Neural progenitor cell (in vitro differentiated cells): ENCODE measurements around the gene GRID1.

Experiments
- CTCF ChIP-seq: fragments of 200-600 bp; sonication (generic); IDR thresholded peaks from 2 replicates; pipeline ENCODE4 v1.5.1; 2017; ENCODE audit warnings: antibody characterized with exemption, mild to moderate bottlenecking
- EZH2 ChIP-seq: fragments of 200-600 bp; sonication (generic); IDR thresholded peaks from 2 replicates; pipeline ENCODE4 v1.6.1; 2017; ENCODE audit warnings: antibody characterized with exemption, mild to moderate bottlenecking, moderate library complexity
- EZH2phosphoT487 ChIP-seq: fragments of 200-600 bp; sonication (generic); IDR thresholded peaks from 2 replicates; pipeline ENCODE4 v1.6.1; 2017; ENCODE audit warnings: antibody characterized with exemption

DNA sequence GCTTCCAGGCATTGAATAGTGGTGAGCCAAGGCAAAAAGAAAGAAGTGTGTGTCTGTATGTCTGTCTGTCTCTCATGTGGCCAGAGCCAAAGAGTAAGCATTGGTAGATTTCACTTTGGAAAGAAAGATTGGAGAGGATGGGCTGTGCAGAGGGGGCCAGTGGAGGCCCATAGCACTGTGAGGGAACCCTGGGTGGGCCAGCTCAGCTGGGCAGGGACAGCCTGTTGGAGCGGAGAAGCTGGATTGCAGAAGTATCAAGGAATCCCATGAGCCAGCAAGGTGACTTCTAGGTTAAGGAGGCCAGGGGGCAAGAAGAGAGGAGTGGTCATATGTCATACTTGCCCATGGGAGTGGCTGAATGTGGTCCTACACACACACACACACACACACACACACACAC is 1.5 kb upstream of the GRID1 start:
- no peak for TF ChIP-seq CTCF
- TF ChIP-seq EZH2phosphoT487: no peak
- no peak for TF ChIP-seq EZH2
